BLaER1 treated with 17β-estradiol and CSF1 and Interleukin-3, amounts not matched to agents 10 nM and 100 nM (cell line): ENCODE results near the gene UNK.

Source experiments
- H3K27ac ChIP-seq, 11 experiments: shearing (Covaris generic); formaldehyde crosslinking; 2 replicates each; pipeline ENCODE4 v1.8.1; 2022
- H3K27me3 ChIP-seq, 11 experiments: shearing (Covaris generic); formaldehyde crosslinking; 2 replicates each; pipeline ENCODE4 v1.8.1; 2022
- H3K36me3 ChIP-seq, 11 experiments: shearing (Covaris generic); formaldehyde crosslinking; 2 replicates each; pipeline ENCODE4 v1.8.1; 2022
- H3K4me1 ChIP-seq, 10 experiments: shearing (Covaris generic); formaldehyde crosslinking; 2 replicates each; pipeline ENCODE4 v1.8.1; 2022
- H3K4me2 ChIP-seq, 11 experiments: shearing (Covaris generic); formaldehyde crosslinking; 2 replicates each; pipeline ENCODE4 v1.8.1; 2022
- H3K4me3 ChIP-seq, 10 experiments: shearing (Covaris generic); formaldehyde crosslinking; 2 replicates each; pipeline ENCODE4 v1.8.1; 2022
- H3K9ac ChIP-seq, 11 experiments: shearing (Covaris generic); formaldehyde crosslinking; 2 replicates each; pipeline ENCODE4 v1.8.1; 2022
- H3K9me3 ChIP-seq, 11 experiments: shearing (Covaris generic); formaldehyde crosslinking; replicated peaks in 1 of 11; 2 replicates each; pipeline ENCODE4 v1.8.1; 2022
- H4K20me1 ChIP-seq, 11 experiments: shearing (Covaris generic); formaldehyde crosslinking; 2 replicates each; pipeline ENCODE4 v1.8.1; 2022
- Cebpa-rat ChIP-seq, 11 experiments: shearing (Covaris generic); IDR thresholded peaks; 2 replicates each; pipeline ENCODE4 v1.8.1; 2022

UNK gene

GRCh38 chr17:75842411-75842810 is 57.8 kb downstream of the UNK start:
- Histone ChIP-seq H3K36me3 (peaks cover 36 to 69% (median 57%) of the 10 kb centered on the region in 11 experiments), H3K4me1 (peaks cover 48 to 83% (median 73%) of the 10 kb centered on the region in 10 experiments), H3K4me2 (peak overlapping the region; percentile 88 to 99 (median 97)), H3K9me3 (no peaks in the 10 kb centered on the region), H3K9ac (peak overlapping the region; percentile 87 to 95 (median 91); a peak in 21 of 22 replicates), H3K27me3 (no peaks in the 10 kb centered on the region), H3K27ac (peak overlapping the region in 9 of 11 experiments; percentile 22 to 95 (median 94); a peak in 16 of 22 replicates), H4K20me1 (peaks cover 0 to 30% (median 0%) of the 10 kb centered on the region in 11 experiments; a peak in 11 of 22 replicates), H3K4me3 (peak overlapping the region in 8 of 10 experiments; percentile 68 to 80 (median 75); a peak in 12 of 20 replicates)
- no peak for TF ChIP-seq Cebpa-rat (IDR thresholded peaks at IDR 0.05)

GRCh38 chr17:75842963-75843576 is 58.5 kb downstream of the UNK start:
- Histone ChIP-seq H3K9me3 (no peaks in the 10 kb centered on the region), H3K36me3 (peaks cover 43 to 69% (median 57%) of the 10 kb centered on the region in 11 experiments), H3K27ac (peak overlapping the region; percentile 85 to 95 (median 94); a peak in 21 of 22 replicates), H3K4me1 (peaks cover 41 to 79% (median 70%) of the 10 kb centered on the region in 10 experiments), H3K27me3 (no peaks in the 10 kb centered on the region), H3K4me3 (peak overlapping the region; percentile 68 to 80 (median 72)), H4K20me1 (peaks cover 0 to 24% (median 0%) of the 10 kb centered on the region in 11 experiments; a peak in 11 of 22 replicates), H3K9ac (peak overlapping the region; percentile 87 to 95 (median 91)), H3K4me2 (peak overlapping the region; percentile 88 to 99 (median 97))
- TF ChIP-seq Cebpa-rat (IDR thresholded peaks at IDR 0.05) = no peak

GRCh38 chr17:75843577-75844529 is 59.2 kb downstream of the UNK start, which contains the start of gene UNC13D:
TSS of gene UNC13D (minus strand) at chr17:75844404. CDS start at chr17:75844337, 67 bp downstream.
- Histone ChIP-seq H3K4me2 (peak within 1 kb of the TSS; percentile 88 to 99 (median 97)), H3K9me3 (no peaks in the 10 kb centered on the region), H4K20me1 (peaks cover 0 to 25% (median 0%) of the 10 kb centered on the region in 11 experiments; a peak in 8 of 22 replicates), H3K27ac (peak within 1 kb of the TSS; percentile 85 to 95 (median 94)), H3K9ac (peak within 1 kb of the TSS; percentile 87 to 95 (median 91)), H3K4me1 (peaks cover 36 to 77% (median 69%) of the 10 kb centered on the region in 10 experiments), H3K27me3 (no peaks in the 10 kb centered on the region), H3K4me3 (peak within 1 kb of the TSS; percentile 68 to 80 (median 72)), H3K36me3 (peaks cover 44 to 69% (median 57%) of the 10 kb centered on the region in 11 experiments)
- TF ChIP-seq Cebpa-rat (IDR thresholded peaks at IDR 0.05) = peak in 7 of 11 experiments; percentile 43 to 85 (median 57); a peak in 6 of 22 replicates

GRCh38 chr17:75844530-75845057 is 60.0 kb downstream of the UNK start:
- no peaks in the 10 kb centered on the region for H3K27me3 ChIP-seq
- H3K4me1 ChIP-seq = peaks cover 36 to 81% (median 71%) of the 10 kb centered on the region in 10 experiments
- H3K9ac ChIP-seq = peak overlapping the region; percentile 87 to 95 (median 91)
- peak overlapping the region; percentile 88 to 99 (median 97) for H3K4me2 ChIP-seq
- peak overlapping the region; percentile 68 to 80 (median 72) for H3K4me3 ChIP-seq
- H3K36me3 ChIP-seq = peaks cover 47 to 69% (median 57%) of the 10 kb centered on the region in 11 experiments
- peaks cover 0 to 29% (median 0%) of the 10 kb centered on the region in 11 experiments; a peak in 8 of 22 replicates for H4K20me1 ChIP-seq
- peak overlapping the region; percentile 85 to 95 (median 94) for H3K27ac ChIP-seq
- 0 out of 22 replicates have a peak, but pooled peaks of 1 of the 11 experiments have one; percentile 2 for TF ChIP-seq Cebpa-rat (IDR thresholded peaks at IDR 0.05)
- no peaks in the 10 kb centered on the region for H3K9me3 ChIP-seq

GRCh38 chr17:75845058-75845711 is 60.6 kb downstream of the UNK start:
- Histone ChIP-seq H3K36me3 (peaks cover 46 to 69% (median 57%) of the 10 kb centered on the region in 11 experiments), H3K9me3 (no peaks in the 10 kb centered on the region), H3K4me3 (peak overlapping the region in 9 of 10 experiments; percentile 42 to 80 (median 72); a peak in 15 of 20 replicates), H3K27me3 (no peaks in the 10 kb centered on the region), H3K27ac (peak overlapping the region; percentile 85 to 95 (median 94)), H3K4me2 (peak overlapping the region; percentile 88 to 99 (median 97)), H4K20me1 (peaks cover 0 to 32% (median 0%) of the 10 kb centered on the region in 11 experiments; a peak in 8 of 22 replicates), H3K4me1 (peaks cover 36 to 75% (median 66%) of the 10 kb centered on the region in 10 experiments), H3K9ac (peak overlapping the region; percentile 76 to 94 (median 90))
- TF ChIP-seq Cebpa-rat (IDR thresholded peaks at IDR 0.05) = no peak

- peak overlapping the region in 6 of 10 experiments; percentile 17 to 69 (median 30); a peak in 8 of 20 replicates for H3K4me3 ChIP-seq
- no peak for TF ChIP-seq Cebpa-rat (IDR thresholded peaks at IDR 0.05)
- no peaks in the 10 kb centered on the region for H3K9me3 ChIP-seq
- H3K9ac ChIP-seq = peak overlapping the region; percentile 76 to 94 (median 90)
- peaks cover 0 to 40% (median 0%) of the 10 kb centered on the region in 11 experiments; a peak in 7 of 22 replicates for H4K20me1 ChIP-seq
- peaks cover 49 to 69% (median 57%) of the 10 kb centered on the region in 11 experiments for H3K36me3 ChIP-seq
- no peaks in the 10 kb centered on the region for H3K27me3 ChIP-seq
- H3K27ac ChIP-seq = peak overlapping the region; percentile 69 to 95 (median 94)
- H3K4me1 ChIP-seq = peaks cover 36 to 68% (median 65%) of the 10 kb centered on the region in 10 experiments
- H3K4me2 ChIP-seq = peak overlapping the region; percentile 88 to 99 (median 97)
Measured at GRCh38 chr17:75845933-75846691, 61.5 kb downstream of the UNK start.
